ENCODE measurements around the gene PFDN6.

PFDN6 gene

GRCh38 chr6:33329058-33329457, 39.7 kb downstream of the PFDN6 start:
- Histone ChIP-seq H3K4me1 (ENCODE audit: control insufficient read depth, insufficient read depth, low read length) (peaks cover 3% of the 10 kb centered on the region), H3K9me3 (ENCODE audit: control insufficient read depth, insufficient read depth, low read length) (no peaks in the 10 kb centered on the region), H3K9ac (ENCODE audit: low read depth, low read length) (no peak overlapping the region), H3K27me3 (ENCODE audit: control insufficient read depth, insufficient read depth, low read length) (no peaks in the 10 kb centered on the region), H3K36me3 (ENCODE audit: control insufficient read depth, insufficient read depth, low read length) (no peaks in the 10 kb centered on the region), H3K4me3 (ENCODE audit: low read depth, low read length) (no peak overlapping the region)

DNA sequence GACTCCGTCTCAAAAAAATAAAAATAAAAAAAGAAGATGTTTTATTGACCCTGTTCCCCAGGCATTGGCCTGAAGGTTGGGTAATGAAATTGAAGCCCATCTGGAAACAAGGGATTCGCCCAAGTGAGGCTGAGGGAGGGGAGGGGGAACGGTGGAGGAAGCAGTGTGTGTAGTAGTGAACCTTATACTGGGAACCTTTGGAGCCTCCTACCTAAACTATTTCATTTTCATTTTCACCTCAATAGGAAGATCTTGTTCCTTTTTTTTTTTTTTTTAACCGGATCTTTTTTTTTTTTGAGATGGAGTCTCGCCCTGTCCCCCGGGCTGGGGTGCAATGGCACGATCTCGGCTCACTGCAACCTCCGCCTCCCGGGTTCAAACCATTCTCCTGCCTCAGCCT, 41.3 kb downstream of the PFDN6 start:
- H3K4me3 ChIP-seq (ENCODE audit: low read depth, low read length), result no peak overlapping the region
- H3K9ac ChIP-seq (ENCODE audit: low read depth, low read length), result no peak overlapping the region
- H3K27me3 ChIP-seq (ENCODE audit: control insufficient read depth, insufficient read depth, low read length), result no peaks in the 10 kb centered on the region
- no peaks in the 10 kb centered on the region for H3K36me3 ChIP-seq (ENCODE audit: control insufficient read depth, insufficient read depth, low read length)
- H3K9me3 ChIP-seq (ENCODE audit: control insufficient read depth, insufficient read depth, low read length), result no peaks in the 10 kb centered on the region
- H3K4me1 ChIP-seq (ENCODE audit: control insufficient read depth, insufficient read depth, low read length), result no peaks in the 10 kb centered on the region

- Histone ChIP-seq H3K27me3 (ENCODE audit: control insufficient read depth, insufficient read depth, low read length) (no peaks in the 10 kb centered on the region), H3K9ac (ENCODE audit: low read depth, low read length) (no peak overlapping the region), H3K4me3 (ENCODE audit: low read depth, low read length) (no peak overlapping the region), H3K4me1 (ENCODE audit: control insufficient read depth, insufficient read depth, low read length) (no peaks in the 10 kb centered on the region), H3K36me3 (ENCODE audit: control insufficient read depth, insufficient read depth, low read length) (no peaks in the 10 kb centered on the region), H3K9me3 (ENCODE audit: control insufficient read depth, insufficient read depth, low read length) (no peaks in the 10 kb centered on the region)
Observed at GRCh38 chr6:33333666-33334065, 44.3 kb downstream of the PFDN6 start.

- Histone ChIP-seq H3K36me3 (ENCODE audit: control insufficient read depth, insufficient read depth, low read length) (no peaks in the 10 kb centered on the region), H3K4me3 (ENCODE audit: low read depth, low read length) (no peak overlapping the region), H3K4me1 (ENCODE audit: control insufficient read depth, insufficient read depth, low read length) (no peaks in the 10 kb centered on the region), H3K9me3 (ENCODE audit: control insufficient read depth, insufficient read depth, low read length) (no peaks in the 10 kb centered on the region), H3K9ac (ENCODE audit: low read depth, low read length) (no peak overlapping the region), H3K27me3 (ENCODE audit: control insufficient read depth, insufficient read depth, low read length) (no peaks in the 10 kb centered on the region)
Observed at GRCh38 chr6:33335916-33336315, 46.5 kb downstream of the PFDN6 start.

- Histone ChIP-seq H3K9me3 (ENCODE audit: control insufficient read depth, insufficient read depth, low read length) (no peaks in the 10 kb centered on the region), H3K4me3 (ENCODE audit: low read depth, low read length) (no peak overlapping the region), H3K4me1 (ENCODE audit: control insufficient read depth, insufficient read depth, low read length) (no peaks in the 10 kb centered on the region), H3K9ac (ENCODE audit: low read depth, low read length) (no peak overlapping the region), H3K36me3 (ENCODE audit: control insufficient read depth, insufficient read depth, low read length) (no peaks in the 10 kb centered on the region), H3K27me3 (ENCODE audit: control insufficient read depth, insufficient read depth, low read length) (no peaks in the 10 kb centered on the region)
Observed at GRCh38 chr6:33336495-33336894, 47.1 kb downstream of the PFDN6 start.

- Histone ChIP-seq H3K36me3 (ENCODE audit: control insufficient read depth, insufficient read depth, low read length) (no peaks in the 10 kb centered on the region), H3K9me3 (ENCODE audit: control insufficient read depth, insufficient read depth, low read length) (no peaks in the 10 kb centered on the region), H3K27me3 (ENCODE audit: control insufficient read depth, insufficient read depth, low read length) (no peaks in the 10 kb centered on the region), H3K4me3 (ENCODE audit: low read depth, low read length) (no peak overlapping the region), H3K4me1 (ENCODE audit: control insufficient read depth, insufficient read depth, low read length) (no peaks in the 10 kb centered on the region), H3K9ac (ENCODE audit: low read depth, low read length) (no peak overlapping the region)
Observed at GRCh38 chr6:33339193-33339592, 49.8 kb downstream of the PFDN6 start.
